ENCODE results near the gene SMAD2. TPM values are rescaled to one million over a fixed set of nuclear protein-coding genes. Genes with fewer than 3 reads are reported as not detected.

The SMAD2 gene
- total RNA-seq, 3 donors from 2014 or later: 115 to 158 (median 123) TPM

DNA sequence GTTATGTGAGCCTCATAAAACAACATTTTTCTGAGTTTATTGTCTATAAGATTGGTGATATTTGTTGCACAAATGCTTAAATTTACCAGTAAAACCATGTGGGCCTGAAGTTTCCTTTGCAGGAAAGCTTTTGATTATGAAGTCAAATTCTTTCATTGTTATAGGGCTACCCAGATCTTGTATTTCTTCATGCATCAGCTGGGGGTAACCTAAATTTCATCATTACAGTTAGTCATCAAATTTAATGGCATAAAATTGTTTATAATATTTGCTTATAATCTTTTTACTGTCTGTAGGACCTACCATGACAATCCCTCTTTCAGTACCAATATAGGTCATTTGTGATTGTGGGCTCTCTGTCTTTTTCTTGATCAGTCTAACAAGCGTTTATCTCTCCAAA, 47.8 kb downstream of the SMAD2 start:
- Histone ChIP-seq H3K4me1 (ENCODE audit: low read depth) (no peaks in the 10 kb centered on the region), H3K4me3 (no peak overlapping the region), H3K36me3 (ENCODE audit: low read depth) (no peaks in the 10 kb centered on the region), H3K9me3 (no peaks in the 10 kb centered on the region)
- DNase-seq: no peak
- intact Hi-C loops (cut with DNase I, micrococcal nuclease): no loop called here
- ATAC-seq: no peak
- TF ChIP-seq CTCF (IDR thresholded peaks at IDR 0.05): no peak

DNA sequence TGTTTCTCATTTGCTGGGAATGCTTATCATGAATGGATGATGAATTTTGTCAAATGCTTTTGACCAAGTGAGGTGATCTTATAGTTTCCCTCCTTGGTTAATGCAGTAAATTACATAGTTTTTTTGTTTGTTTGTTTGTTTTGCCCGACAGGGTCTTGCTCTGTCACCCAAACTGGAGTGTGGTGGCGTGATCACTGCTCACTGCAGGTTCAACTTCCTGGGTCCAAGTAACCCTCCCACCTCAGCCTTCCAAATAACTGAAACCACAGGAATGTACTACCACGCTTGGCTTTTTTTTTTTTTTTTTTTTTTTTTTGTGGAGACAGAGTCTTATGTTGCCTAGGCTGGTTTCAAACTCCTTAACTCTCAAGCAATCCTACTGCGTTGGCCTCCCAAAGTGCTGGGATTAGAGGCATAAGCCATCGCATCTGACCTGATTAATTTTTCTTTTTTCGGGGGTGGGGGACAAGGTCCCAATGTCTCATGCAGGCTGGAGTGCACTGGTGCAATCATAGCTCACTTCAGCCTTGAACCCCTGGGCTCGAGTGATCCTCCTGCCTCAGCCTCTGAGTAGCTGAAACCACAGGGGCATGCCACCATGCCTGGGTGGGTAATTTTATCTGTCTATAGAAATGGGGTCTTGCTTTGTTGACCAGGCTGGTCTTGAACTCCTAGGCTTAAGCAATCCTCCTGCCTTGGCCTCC, 48.6 kb downstream of the SMAD2 start:
- no peak for TF ChIP-seq CTCF (IDR thresholded peaks at IDR 0.05)
- intact Hi-C loops (cut with DNase I, micrococcal nuclease): no loop called here
- no peak overlapping the region for H3K4me3 ChIP-seq
- no peaks in the 10 kb centered on the region for H3K36me3 ChIP-seq (ENCODE audit: low read depth)
- no peaks in the 10 kb centered on the region for H3K4me1 ChIP-seq (ENCODE audit: low read depth)
- no peak for ATAC-seq
- no peak for DNase-seq
- H3K9me3 ChIP-seq: no peaks in the 10 kb centered on the region

- no peak for TF ChIP-seq CTCF (IDR thresholded peaks at IDR 0.05)
- Histone ChIP-seq H3K4me3 (no peak overlapping the region), H3K4me1 (ENCODE audit: low read depth) (no peaks in the 10 kb centered on the region), H3K36me3 (ENCODE audit: low read depth) (no peaks in the 10 kb centered on the region), H3K9me3 (no peaks in the 10 kb centered on the region)
- DNase-seq (no peak), ATAC-seq (no peak)
- intact Hi-C loops (cut with DNase I, micrococcal nuclease): no loop called here
Observed at GRCh38 chr18:47881042-47881441, 49.4 kb downstream of the SMAD2 start.

GRCh38 chr18:47877892-47878291, 52.6 kb downstream of the SMAD2 start:
- DNase-seq: no peak
- intact Hi-C loops (cut with DNase I, micrococcal nuclease): no loop called here
- no peak for ATAC-seq
- no peaks in the 10 kb centered on the region for H3K4me1 ChIP-seq (ENCODE audit: low read depth)
- H3K36me3 ChIP-seq (ENCODE audit: low read depth): no peaks in the 10 kb centered on the region
- H3K9me3 ChIP-seq: no peaks in the 10 kb centered on the region
- H3K4me3 ChIP-seq: no peak overlapping the region
- no peak for TF ChIP-seq CTCF (IDR thresholded peaks at IDR 0.05)

GRCh38 chr18:47876813-47877212, 53.6 kb downstream of the SMAD2 start:
- ATAC-seq (no peak), DNase-seq (no peak)
- intact Hi-C loops (cut with DNase I, micrococcal nuclease): no loop called here
- H3K4me3 ChIP-seq: no peak overlapping the region
- H3K4me1 ChIP-seq (ENCODE audit: low read depth): no peaks in the 10 kb centered on the region
- TF ChIP-seq CTCF (IDR thresholded peaks at IDR 0.05): no peak
- H3K9me3 ChIP-seq: no peaks in the 10 kb centered on the region
- H3K36me3 ChIP-seq (ENCODE audit: low read depth): no peaks in the 10 kb centered on the region

DNA sequence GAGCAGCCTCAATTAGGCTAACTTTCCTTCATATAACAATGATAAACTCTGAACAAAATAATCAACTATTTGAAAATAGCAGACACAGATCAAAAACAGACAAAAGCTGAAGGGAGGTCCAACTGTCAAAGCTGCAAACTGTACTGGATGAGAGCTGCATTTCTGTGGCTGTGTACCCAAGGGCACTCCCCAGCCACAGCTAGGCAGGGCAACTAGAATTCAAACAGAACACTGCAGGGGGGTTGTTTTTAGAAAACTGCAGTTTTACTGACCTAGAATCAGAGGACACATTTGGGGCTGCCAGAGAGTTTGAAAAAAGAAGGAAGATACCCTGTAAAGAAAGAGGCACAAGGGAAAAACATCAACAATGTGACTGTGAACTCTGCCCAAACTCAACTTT, 56.8 kb downstream of the SMAD2 start:
- no peaks in the 10 kb centered on the region for H3K36me3 ChIP-seq (ENCODE audit: low read depth)
- no peaks in the 10 kb centered on the region for H3K9me3 ChIP-seq
- no peak for ATAC-seq
- DNase-seq: no peak
- peaks cover 8% of the 10 kb centered on the region for H3K4me1 ChIP-seq (ENCODE audit: low read depth)
- no peak overlapping the region for H3K4me3 ChIP-seq
- intact Hi-C loops (cut with DNase I, micrococcal nuclease): no loop called here
- no peak for TF ChIP-seq CTCF (IDR thresholded peaks at IDR 0.05)
